ENCODE measurements around the gene FLVCR2. TPM values are rescaled to one million over a fixed set of nuclear protein-coding genes. Genes with fewer than 3 reads are reported as not detected.

Gene FLVCR2
- polyA plus RNA-seq, 1 donor from 2014 or later = not detected

GRCh38 chr14:75563931-75564330 is 14.5 kb upstream of the FLVCR2 start:
- H3K9me2 ChIP-seq (ENCODE audit: insufficient read depth, low read length) = no peaks in the 10 kb centered on the region
- no peaks in the 10 kb centered on the region for H3K9me3 ChIP-seq (ENCODE audit: low read length)
- H3K79me2 ChIP-seq (replicated peaks; ENCODE audit: insufficient read depth, low read length) = no peaks in the 10 kb centered on the region
- TF ChIP-seq EZH2 (IDR thresholded peaks at IDR 0.05; ENCODE audit: borderline replicate concordance, insufficient read depth, low read length, poor library complexity, severe bottlenecking) (no peak), MXI1 (conservative IDR thresholded peaks at IDR 0.05; ENCODE audit: poor library complexity, severe bottlenecking) (no peak), TAF1 (IDR thresholded peaks at IDR 0.05; ENCODE audit: low read depth) (no peak), EP300 (conservative IDR thresholded peaks at IDR 0.05; ENCODE audit: poor library complexity, severe bottlenecking) (no peak), REST (IDR thresholded peaks at IDR 0.05; ENCODE audit: borderline replicate concordance) (no peak), SMC3 (conservative IDR thresholded peaks at IDR 0.05; ENCODE audit: poor library complexity) (no peak)
- no peaks in the 10 kb centered on the region for H3K36me3 ChIP-seq (ENCODE audit: insufficient read depth, low read length)
- H3K27ac ChIP-seq (ENCODE audit: low read length) = no peak overlapping the region
- H3F3A ChIP-seq (ENCODE audit: insufficient read depth, low read length, poor library complexity, severe bottlenecking) = no peaks in the 10 kb centered on the region
- no peak overlapping the region for H2AFZ ChIP-seq (ENCODE audit: low read depth, low read length)
- no peak overlapping the region for H3K4me3 ChIP-seq (ENCODE audit: low read length)
- H4K20me1 ChIP-seq (ENCODE audit: insufficient read depth) = no peaks in the 10 kb centered on the region
- H3K27me3 ChIP-seq (ENCODE audit: insufficient read depth, low read depth, low read length) = no peaks in the 10 kb centered on the region
- H3K4me2 ChIP-seq (ENCODE audit: low read length) = no peak overlapping the region
- H3K9ac ChIP-seq (ENCODE audit: low read length) = no peak overlapping the region

- H3K27ac ChIP-seq (ENCODE audit: low read length) = no peak overlapping the region
- H3K4me2 ChIP-seq (ENCODE audit: low read length) = no peak overlapping the region
- no peak overlapping the region for H2AFZ ChIP-seq (ENCODE audit: low read depth, low read length)
- no peaks in the 10 kb centered on the region for H3K9me2 ChIP-seq (ENCODE audit: insufficient read depth, low read length)
- H3K36me3 ChIP-seq (ENCODE audit: insufficient read depth, low read length) = no peaks in the 10 kb centered on the region
- TF ChIP-seq REST (IDR thresholded peaks at IDR 0.05; ENCODE audit: borderline replicate concordance) (no peak), TAF1 (IDR thresholded peaks at IDR 0.05; ENCODE audit: low read depth) (no peak), EZH2 (IDR thresholded peaks at IDR 0.05; ENCODE audit: borderline replicate concordance, insufficient read depth, low read length, poor library complexity, severe bottlenecking) (no peak), SMC3 (conservative IDR thresholded peaks at IDR 0.05; ENCODE audit: poor library complexity) (no peak), EP300 (conservative IDR thresholded peaks at IDR 0.05; ENCODE audit: poor library complexity, severe bottlenecking) (no peak), POLR2AphosphoS5 (IDR thresholded peaks at IDR 0.05) (no peak), RAD21 (conservative IDR thresholded peaks at IDR 0.05) (no peak), CTCF (IDR thresholded peaks at IDR 0.05; ENCODE audit: poor library complexity, severe bottlenecking) (no peak), MXI1 (conservative IDR thresholded peaks at IDR 0.05; ENCODE audit: poor library complexity, severe bottlenecking) (no peak)
- no peak overlapping the region for H3K9ac ChIP-seq (ENCODE audit: low read length)
- H3K9me3 ChIP-seq (ENCODE audit: low read length) = no peaks in the 10 kb centered on the region
- H3F3A ChIP-seq (ENCODE audit: insufficient read depth, low read length, poor library complexity, severe bottlenecking) = no peaks in the 10 kb centered on the region
- no peak overlapping the region for H3K4me3 ChIP-seq (ENCODE audit: low read length)
- no peaks in the 10 kb centered on the region for H4K20me1 ChIP-seq (ENCODE audit: insufficient read depth)
- no peaks in the 10 kb centered on the region for H3K27me3 ChIP-seq (ENCODE audit: insufficient read depth, low read depth, low read length)
- H3K79me2 ChIP-seq (replicated peaks; ENCODE audit: insufficient read depth, low read length) = no peaks in the 10 kb centered on the region
Measured at GRCh38 chr14:75565056-75565455, 13.4 kb upstream of the FLVCR2 start.

Measured in neural cell (in vitro differentiated cells).